Measurements from ENCODE around the gene ANKH.

- no peak for TF ChIP-seq TCF7L2 (IDR thresholded peaks at IDR 0.05; ENCODE audit: borderline replicate concordance, extremely low read depth, insufficient read depth, insufficient read length)
- no peak for TF ChIP-seq SRF (IDR thresholded peaks at IDR 0.05; ENCODE audit: low read depth)
Measured at GRCh38 chr5:14666357-14666756, 205.2 kb downstream of the ANKH start.
